ENCODE measurements around the gene PRSS12. TPM values are rescaled to one million over a fixed set of nuclear protein-coding genes. Genes with fewer than 3 reads are reported as not detected.

PRSS12 gene
- total RNA-seq, 1 experiment from 2014 or later, result 11.3 TPM

DNA sequence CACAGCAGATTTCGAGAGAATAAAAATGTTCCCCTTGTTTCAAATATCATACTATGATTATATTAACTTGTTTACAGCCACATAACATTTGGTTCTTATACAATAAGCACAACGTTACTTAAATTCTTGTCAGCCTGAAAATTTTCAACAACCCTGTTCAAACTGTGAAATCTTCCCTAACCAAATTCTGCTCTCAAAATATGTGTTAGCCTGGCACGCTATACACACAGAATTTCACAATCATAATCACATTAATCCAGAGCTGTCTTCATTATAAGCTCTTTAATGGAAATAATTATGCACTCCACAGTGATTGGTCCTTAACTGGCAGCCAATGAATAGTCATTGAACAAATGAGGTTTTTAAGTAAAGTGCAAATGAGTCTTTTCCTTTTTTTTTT lies 7.3 kb upstream of the PRSS12 start:
- no peak overlapping the region for H3K4me3 ChIP-seq
- H3K4me1 ChIP-seq (replicated peaks; ENCODE audit: insufficient read depth), result no peaks in the 10 kb centered on the region
- H3K36me3 ChIP-seq (ENCODE audit: low read depth), result no peaks in the 10 kb centered on the region
- BruUV-seq (replicated peaks), result no TSS peak
- H3F3A ChIP-seq (ENCODE audit: insufficient read depth, low read depth), result no peaks in the 10 kb centered on the region
- ChIA-PET POLR2A (ENCODE audit: unreplicated experiment) (interaction anchor here (0.6 kb wide), 1 partner anchor 936 kb away, joined by 25 read pairs; no protein-coding TSS in a partner anchor), CTCF (no interaction called here)
- H3K27ac ChIP-seq, result no peak overlapping the region
- no peak overlapping the region for H3K4me2 ChIP-seq
- H3K9me3 ChIP-seq (ENCODE audit: insufficient read depth, low read depth), result no peaks in the 10 kb centered on the region
- no peaks in the 10 kb centered on the region for H3K79me2 ChIP-seq (ENCODE audit: low read depth)
- H3K9me2 ChIP-seq (ENCODE audit: insufficient read depth), result no peaks in the 10 kb centered on the region
- H2AFZ ChIP-seq, result no peak overlapping the region
- H4K20me1 ChIP-seq (ENCODE audit: insufficient read depth), result no peaks in the 10 kb centered on the region
- no peak for DNase-seq
- H3K27me3 ChIP-seq (ENCODE audit: insufficient read depth, low read depth), result no peaks in the 10 kb centered on the region
- TF ChIP-seq EZH2 (IDR thresholded peaks at IDR 0.05; ENCODE audit: low read depth), result no peak
- TF ChIP-seq, protein P1, sequence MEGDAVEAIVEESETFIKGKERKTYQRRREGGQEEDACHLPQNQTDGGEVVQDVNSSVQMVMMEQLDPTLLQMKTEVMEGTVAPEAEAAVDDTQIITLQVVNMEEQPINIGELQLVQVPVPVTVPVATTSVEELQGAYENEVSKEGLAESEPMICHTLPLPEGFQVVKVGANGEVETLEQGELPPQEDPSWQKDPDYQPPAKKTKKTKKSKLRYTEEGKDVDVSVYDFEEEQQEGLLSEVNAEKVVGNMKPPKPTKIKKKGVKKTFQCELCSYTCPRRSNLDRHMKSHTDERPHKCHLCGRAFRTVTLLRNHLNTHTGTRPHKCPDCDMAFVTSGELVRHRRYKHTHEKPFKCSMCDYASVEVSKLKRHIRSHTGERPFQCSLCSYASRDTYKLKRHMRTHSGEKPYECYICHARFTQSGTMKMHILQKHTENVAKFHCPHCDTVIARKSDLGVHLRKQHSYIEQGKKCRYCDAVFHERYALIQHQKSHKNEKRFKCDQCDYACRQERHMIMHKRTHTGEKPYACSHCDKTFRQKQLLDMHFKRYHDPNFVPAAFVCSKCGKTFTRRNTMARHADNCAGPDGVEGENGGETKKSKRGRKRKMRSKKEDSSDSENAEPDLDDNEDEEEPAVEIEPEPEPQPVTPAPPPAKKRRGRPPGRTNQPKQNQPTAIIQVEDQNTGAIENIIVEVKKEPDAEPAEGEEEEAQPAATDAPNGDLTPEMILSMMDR (conservative IDR thresholded peaks at IDR 0.05), result no peak
- intact Hi-C loops (cut with micrococcal nuclease; ENCODE audit: unreplicated experiment), result no loop called here

DNA sequence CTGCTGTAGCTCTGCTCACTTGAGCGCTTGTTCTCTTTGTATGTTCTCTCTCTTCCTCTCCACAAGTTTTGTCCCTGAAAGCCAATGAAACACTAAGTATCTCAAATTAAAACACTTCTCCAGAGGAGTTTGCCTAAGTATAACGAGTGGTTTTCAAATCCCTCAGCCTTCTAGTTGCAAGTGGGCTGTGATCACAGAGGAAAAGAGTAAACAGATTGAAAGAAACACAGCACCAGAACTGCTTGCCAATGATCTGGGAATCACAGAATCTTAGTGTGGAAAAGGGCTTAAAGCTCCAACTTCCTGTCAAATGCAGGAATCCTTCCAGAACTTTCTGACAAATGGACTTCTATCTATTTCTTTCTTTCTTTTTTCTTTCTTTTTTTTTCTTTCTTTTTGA lies 4.8 kb upstream of the PRSS12 start:
- no peak for DNase-seq
- H3K27ac ChIP-seq, result no peak overlapping the region
- H3F3A ChIP-seq (ENCODE audit: insufficient read depth, low read depth), result no peaks in the 10 kb centered on the region
- no peak for TF ChIP-seq EZH2 (IDR thresholded peaks at IDR 0.05; ENCODE audit: low read depth)
- TF ChIP-seq, protein P1 (conservative IDR thresholded peaks at IDR 0.05), result no peak
- no peaks in the 10 kb centered on the region for H4K20me1 ChIP-seq (ENCODE audit: insufficient read depth)
- H3K36me3 ChIP-seq (ENCODE audit: low read depth), result no peaks in the 10 kb centered on the region
- H3K4me1 ChIP-seq (replicated peaks; ENCODE audit: insufficient read depth), result no peaks in the 10 kb centered on the region
- H3K9me3 ChIP-seq (ENCODE audit: insufficient read depth, low read depth), result no peaks in the 10 kb centered on the region
- no peaks in the 10 kb centered on the region for H3K9me2 ChIP-seq (ENCODE audit: insufficient read depth)
- no peak overlapping the region for H3K4me2 ChIP-seq
- ChIA-PET CTCF (no interaction called here), POLR2A (ENCODE audit: unreplicated experiment) (no interaction called here)
- intact Hi-C loops (cut with micrococcal nuclease; ENCODE audit: unreplicated experiment), result no loop called here
- no peaks in the 10 kb centered on the region for H3K79me2 ChIP-seq (ENCODE audit: low read depth)
- H3K27me3 ChIP-seq (ENCODE audit: insufficient read depth, low read depth), result no peaks in the 10 kb centered on the region
- no TSS peak for BruUV-seq (replicated peaks)
- no peak overlapping the region for H3K4me3 ChIP-seq
- no peak overlapping the region for H2AFZ ChIP-seq

DNA sequence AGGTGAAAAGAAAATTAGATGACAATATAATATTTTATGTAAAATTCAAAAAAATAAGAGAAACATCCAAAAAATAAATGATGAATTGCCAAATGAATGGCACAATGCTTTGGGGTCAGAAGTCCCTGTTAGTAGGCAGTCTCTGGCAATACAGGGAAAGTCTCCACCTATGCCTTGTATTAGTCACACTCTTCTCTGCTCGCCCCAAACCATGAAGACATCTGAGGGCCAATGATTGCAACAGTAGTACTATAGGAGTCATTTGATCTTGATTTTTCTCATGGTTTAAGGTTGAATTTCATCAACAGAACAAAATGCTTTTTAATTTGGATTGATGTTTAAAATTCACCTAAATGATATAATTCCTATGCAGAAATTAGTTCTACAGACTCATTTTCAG lies 3.9 kb upstream of the PRSS12 start:
- ChIA-PET CTCF (no interaction called here), POLR2A (ENCODE audit: unreplicated experiment) (no interaction called here)
- Histone ChIP-seq H3K36me3 (ENCODE audit: low read depth) (no peaks in the 10 kb centered on the region), H3K79me2 (ENCODE audit: low read depth) (no peaks in the 10 kb centered on the region), H3K4me1 (replicated peaks; ENCODE audit: insufficient read depth) (no peaks in the 10 kb centered on the region), H3K9me3 (ENCODE audit: insufficient read depth, low read depth) (no peaks in the 10 kb centered on the region), H4K20me1 (ENCODE audit: insufficient read depth) (no peaks in the 10 kb centered on the region), H3K27ac (no peak overlapping the region), H3K4me2 (no peak overlapping the region), H3F3A (ENCODE audit: insufficient read depth, low read depth) (no peaks in the 10 kb centered on the region), H3K27me3 (ENCODE audit: insufficient read depth, low read depth) (no peaks in the 10 kb centered on the region), H2AFZ (no peak overlapping the region), H3K9me2 (ENCODE audit: insufficient read depth) (no peaks in the 10 kb centered on the region), H3K4me3 (no peak overlapping the region)
- TF ChIP-seq EZH2 (IDR thresholded peaks at IDR 0.05; ENCODE audit: low read depth), result no peak
- TF ChIP-seq, protein P1 (conservative IDR thresholded peaks at IDR 0.05), result no peak
- no peak for DNase-seq
- intact Hi-C loops (cut with micrococcal nuclease; ENCODE audit: unreplicated experiment), result no loop called here
- BruUV-seq (replicated peaks), result no TSS peak
